CD4-positive, alpha-beta T cell treated with Interleukin-17A for 1 hour (primary cell): ENCODE results near the gene MKRN2OS.

Experiments used
- DNase-seq: peaks from one replicate; pipeline ENCODE4 v3.0.0-alpha.2; 2020

MKRN2OS gene

DNA sequence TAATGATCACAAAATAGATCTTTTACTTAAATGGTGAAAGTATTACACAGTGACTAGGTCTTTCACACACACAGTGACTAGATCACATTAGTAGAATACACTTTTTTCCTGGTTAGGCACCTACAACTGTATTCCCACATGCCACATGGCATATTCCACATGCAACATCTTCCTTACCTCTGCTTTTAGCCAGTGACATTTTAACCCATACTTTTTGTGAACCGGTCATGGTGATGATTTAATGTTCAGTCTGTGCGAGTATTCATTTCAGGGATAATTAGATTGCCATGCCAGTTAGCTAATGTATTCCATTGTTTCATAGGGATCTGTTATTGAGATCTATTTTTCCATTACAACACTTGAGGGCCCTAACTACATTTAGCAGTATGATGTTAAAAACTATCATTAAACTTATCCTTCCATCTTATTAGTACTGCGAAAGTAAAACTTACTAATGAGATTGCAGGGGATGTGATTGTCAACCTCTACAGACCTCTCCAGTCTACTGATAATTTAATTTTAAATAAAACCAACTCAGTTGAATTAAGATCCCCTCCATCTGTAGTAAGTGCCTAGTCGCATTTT, 32.7 kb downstream of the MKRN2OS start:
- no peak for DNase-seq

DNA sequence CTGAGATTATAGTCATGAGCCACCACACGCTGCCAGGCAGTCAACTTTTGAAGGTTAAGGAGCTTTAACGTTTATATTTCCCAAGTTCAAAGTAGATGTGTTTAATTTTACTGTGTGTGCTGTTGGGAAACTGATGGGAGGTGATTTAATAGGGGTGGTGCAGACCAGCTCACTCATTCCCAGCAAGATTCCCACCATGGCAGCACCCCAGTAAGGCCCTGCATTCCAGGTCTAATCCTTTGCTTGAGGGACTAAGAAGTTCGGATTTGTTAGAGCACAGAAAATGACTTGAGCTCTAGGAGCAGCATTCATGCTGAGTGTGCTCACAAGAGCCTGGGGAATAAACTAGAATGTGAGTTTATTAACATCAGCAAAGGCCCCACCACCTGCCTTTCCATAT, 35.8 kb downstream of the MKRN2OS start:
- DNase-seq: no peak

DNA sequence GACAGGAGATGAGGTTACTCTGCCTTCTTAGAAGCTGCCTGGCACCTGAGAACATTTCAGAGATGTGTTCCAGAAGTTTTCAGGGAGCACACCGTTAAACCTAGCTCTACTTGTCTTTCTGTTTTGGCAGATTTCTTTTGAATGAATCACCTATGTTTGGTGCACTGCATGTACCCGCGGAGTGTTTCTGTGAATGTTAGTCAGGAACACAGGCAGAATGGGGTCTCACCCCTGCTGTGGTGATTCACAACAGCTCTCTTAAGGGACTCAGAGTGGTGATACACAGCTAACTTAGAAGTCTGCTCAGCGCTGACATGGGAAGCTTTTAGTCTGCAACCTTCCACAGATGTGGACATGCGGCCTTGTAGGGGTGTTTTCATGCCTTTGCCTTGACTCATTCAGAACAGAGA, 37.0 kb downstream of the MKRN2OS start:
- no peak for DNase-seq

DNA sequence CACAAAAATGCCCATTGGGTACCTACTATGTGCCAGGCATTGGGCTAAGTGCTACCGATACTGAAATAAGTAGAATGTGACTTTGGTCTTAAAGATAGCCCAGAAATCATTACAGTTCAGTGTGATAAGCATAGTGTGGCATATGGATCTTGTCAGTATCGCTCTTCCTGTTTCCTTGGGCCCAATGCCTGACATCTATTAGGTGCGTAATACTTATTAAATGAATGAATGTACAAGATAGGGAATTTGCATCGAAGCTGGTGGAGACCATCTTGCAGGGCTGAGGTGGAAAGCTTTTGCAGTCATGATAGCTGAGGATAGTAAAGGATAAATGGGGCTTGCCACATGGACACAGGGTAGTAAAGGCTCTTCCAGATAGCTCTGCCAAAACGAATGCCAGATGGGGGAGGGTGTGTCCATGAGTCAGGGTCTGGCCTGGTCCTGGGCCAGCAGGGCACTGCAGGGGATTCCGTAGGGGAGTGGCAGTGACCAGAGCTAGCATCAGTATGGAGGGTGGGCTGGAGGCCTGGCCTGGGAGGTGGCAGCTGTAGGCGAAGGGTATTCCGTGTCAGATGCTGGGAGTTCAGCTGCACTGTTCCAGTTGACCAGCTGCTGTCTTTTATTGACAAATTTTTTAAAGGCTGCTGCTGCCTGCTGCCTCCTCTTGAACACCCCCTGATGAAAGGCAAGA, 37.6 kb downstream of the MKRN2OS start:
- DNase-seq: no peak

- DNase-seq: no peak
Measured at GRCh38 chr3:12506201-12506709, 39.0 kb downstream of the MKRN2OS start.

- DNase-seq: no peak
Measured at GRCh38 chr3:12503126-12503957, 42.0 kb downstream of the MKRN2OS start.

GRCh38 chr3:12501360-12502020, 43.8 kb downstream of the MKRN2OS start:
- no peak for DNase-seq

GRCh38 chr3:12499474-12499873, 45.8 kb downstream of the MKRN2OS start:
- no peak for DNase-seq

- DNase-seq: no peak
Measured at GRCh38 chr3:12496453-12496761, 48.9 kb downstream of the MKRN2OS start.

- DNase-seq: no peak
Measured at GRCh38 chr3:12495749-12496452, 49.4 kb downstream of the MKRN2OS start.

DNA sequence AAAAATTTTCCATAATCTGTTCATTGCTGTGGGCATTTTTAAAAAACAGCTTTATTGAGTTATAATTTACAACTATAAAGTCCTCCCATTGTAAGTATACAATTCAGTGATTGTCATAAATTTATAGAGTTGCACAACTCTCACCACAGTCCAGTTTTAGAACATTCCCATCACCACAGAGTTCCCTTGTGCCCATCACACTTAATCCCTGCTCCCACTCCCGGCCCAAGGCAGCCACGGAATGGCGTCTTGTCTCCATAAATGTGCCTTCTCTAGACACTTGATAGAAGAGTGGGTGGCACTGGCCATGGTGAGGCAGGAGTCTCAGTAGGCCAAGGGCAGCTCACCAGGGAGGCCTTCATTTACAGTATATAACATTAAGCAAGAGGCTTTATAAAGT, 54.8 kb downstream of the MKRN2OS start:
- no peak for DNase-seq

DNA sequence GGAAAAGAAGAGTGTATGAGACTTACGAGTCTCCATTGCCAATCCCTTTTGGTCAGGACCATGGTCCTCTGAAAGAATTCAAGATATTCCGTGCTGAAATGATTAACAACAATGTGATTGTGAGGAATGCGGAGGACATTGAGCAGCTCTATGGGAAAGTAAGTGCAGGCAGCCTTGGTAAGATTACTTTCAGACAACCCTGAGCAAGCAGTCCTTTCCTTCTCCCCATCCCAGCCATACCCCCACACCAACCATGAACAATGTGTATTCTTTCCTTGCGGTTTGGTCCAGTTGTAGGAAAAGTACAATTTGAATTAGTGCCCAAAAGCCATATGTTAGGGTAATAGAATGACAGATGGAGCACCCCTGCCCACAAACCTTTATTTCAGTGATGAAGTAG, 55.5 kb downstream of the MKRN2OS start:
- no peak for DNase-seq
